ENCODE results near the gene PAIP2.

Gene PAIP2

DNA sequence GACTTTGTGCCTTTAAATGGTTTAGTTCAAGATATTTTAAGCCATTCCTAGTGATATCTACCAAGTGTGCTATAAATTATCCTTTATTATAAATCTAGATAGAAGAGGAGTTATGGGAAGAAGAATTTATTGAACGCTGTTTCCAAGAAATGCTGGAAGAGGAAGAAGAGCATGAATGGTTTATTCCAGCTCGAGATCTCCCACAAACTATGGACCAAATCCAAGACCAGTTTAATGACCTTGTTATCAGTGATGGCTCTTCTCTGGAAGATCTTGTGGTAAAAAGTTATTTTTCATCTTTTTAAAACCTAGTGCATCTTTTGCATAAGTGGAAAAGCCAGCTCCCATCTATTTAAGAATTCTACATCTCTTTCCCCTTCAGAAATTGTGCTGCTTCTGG is 22.8 kb downstream of the PAIP2 start:
- no peaks in the 10 kb centered on the region for H3K27me3 ChIP-seq (ENCODE audit: insufficient read depth, low read length)
- no peaks in the 10 kb centered on the region for H3K9me3 ChIP-seq (ENCODE audit: insufficient read depth, low read depth, low read length)
- H3K4me3 ChIP-seq (ENCODE audit: low read length) = no peak overlapping the region
- no peaks in the 10 kb centered on the region for H3K4me1 ChIP-seq (ENCODE audit: insufficient read depth, low read length)
- no peak overlapping the region for H3K9ac ChIP-seq (ENCODE audit: low read depth, low read length)
- H3K36me3 ChIP-seq (ENCODE audit: insufficient read depth, low read depth, low read length) = peaks cover 60% of the 10 kb centered on the region
- H3K27ac ChIP-seq (ENCODE audit: low read length) = no peak overlapping the region

DNA sequence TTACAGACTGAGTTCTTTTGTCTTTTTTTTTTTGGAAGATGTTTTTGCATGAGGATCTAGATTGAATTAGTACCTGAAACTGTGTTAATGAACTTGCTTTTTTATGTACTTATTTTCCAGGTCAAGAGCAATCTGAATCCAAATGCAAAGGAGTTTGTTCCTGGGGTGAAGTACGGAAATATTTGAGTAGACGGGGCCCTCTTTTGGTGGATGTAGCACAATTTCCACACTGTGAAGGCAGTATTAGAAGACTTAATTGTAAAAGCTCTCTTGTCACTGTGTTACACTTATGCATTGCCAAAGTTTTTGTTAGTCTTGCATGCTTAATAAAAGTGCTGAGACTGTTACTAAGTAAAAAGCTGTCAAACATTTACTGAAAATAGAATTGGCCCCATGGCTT is 27.0 kb downstream of the PAIP2 start:
- H3K4me1 ChIP-seq (ENCODE audit: insufficient read depth, low read length) = no peaks in the 10 kb centered on the region
- H3K4me3 ChIP-seq (ENCODE audit: low read length) = no peak overlapping the region
- no peak overlapping the region for H3K9ac ChIP-seq (ENCODE audit: low read depth, low read length)
- H3K9me3 ChIP-seq (ENCODE audit: insufficient read depth, low read depth, low read length) = no peaks in the 10 kb centered on the region
- no peaks in the 10 kb centered on the region for H3K27me3 ChIP-seq (ENCODE audit: insufficient read depth, low read length)
- H3K36me3 ChIP-seq (ENCODE audit: insufficient read depth, low read depth, low read length) = peaks cover 74% of the 10 kb centered on the region
- no peak overlapping the region for H3K27ac ChIP-seq (ENCODE audit: low read length)

DNA sequence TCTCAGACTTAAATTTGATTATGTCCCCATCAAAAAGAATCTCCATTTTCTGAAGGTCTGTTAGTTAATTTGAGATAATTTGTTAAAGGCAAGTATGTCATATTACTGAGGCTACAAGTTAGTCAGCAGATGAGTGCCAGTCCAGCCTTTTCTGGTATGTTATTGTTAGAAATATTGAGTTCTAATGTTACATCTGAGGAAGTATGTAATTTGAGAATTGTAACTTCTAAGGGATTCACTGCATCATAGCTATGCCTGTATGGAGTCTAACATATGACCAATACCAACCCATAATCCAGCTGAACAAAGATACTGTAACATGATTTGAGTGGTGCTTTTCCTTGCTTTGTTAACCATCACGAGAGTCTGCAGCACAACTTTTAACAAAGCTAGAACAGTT is 27.5 kb downstream of the PAIP2 start:
- no peak overlapping the region for H3K27ac ChIP-seq (ENCODE audit: low read length)
- no peak overlapping the region for H3K4me3 ChIP-seq (ENCODE audit: low read length)
- no peaks in the 10 kb centered on the region for H3K4me1 ChIP-seq (ENCODE audit: insufficient read depth, low read length)
- H3K36me3 ChIP-seq (ENCODE audit: insufficient read depth, low read depth, low read length) = peaks cover 68% of the 10 kb centered on the region
- H3K27me3 ChIP-seq (ENCODE audit: insufficient read depth, low read length) = no peaks in the 10 kb centered on the region
- no peaks in the 10 kb centered on the region for H3K9me3 ChIP-seq (ENCODE audit: insufficient read depth, low read depth, low read length)
- no peak overlapping the region for H3K9ac ChIP-seq (ENCODE audit: low read depth, low read length)

DNA sequence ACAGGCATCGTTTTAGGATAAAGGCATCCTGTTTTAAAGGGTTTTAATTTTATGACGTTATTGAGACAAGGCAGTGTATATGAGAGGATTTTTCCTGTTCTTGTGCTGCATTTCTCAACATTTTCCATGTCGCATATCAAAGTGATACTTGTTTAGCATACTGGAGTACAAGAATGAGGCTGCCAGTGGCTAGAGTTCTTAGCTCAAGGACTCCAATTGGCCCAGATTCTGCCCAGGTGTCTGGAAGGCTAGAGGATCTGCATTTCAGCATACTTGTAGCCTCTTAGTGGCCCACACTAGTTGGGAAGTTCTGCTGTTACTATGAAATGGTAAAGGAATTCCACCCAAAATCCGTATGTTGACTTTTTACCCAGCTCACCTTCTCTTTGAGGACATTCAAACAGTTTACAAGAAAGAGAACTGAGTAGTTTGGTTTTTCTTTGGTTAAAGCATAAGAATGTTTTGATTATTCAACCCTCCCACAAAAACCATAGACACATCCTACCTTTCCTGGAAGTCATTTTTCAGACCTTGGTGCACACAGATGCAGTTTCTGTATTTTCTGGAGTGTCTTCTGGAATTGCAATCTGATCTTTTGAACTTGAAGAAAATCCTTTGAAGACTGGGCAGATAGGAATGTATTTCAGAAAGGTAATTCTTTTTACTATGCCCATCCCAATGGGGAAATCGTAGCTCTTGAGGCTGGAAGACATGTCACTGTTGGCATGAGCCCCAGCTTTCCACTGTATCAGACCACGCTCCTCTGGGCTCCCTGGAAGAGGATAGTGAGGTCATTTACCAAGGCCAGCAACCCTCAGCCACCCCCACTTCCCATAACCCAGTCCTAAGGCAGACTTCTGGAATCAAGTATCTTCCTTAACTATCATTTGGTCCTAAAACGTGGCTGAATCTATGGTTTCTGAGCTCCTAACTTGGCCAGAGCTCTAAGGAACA is 30.1 kb downstream of the PAIP2 start:
- Histone ChIP-seq H3K9me3 (ENCODE audit: insufficient read depth, low read depth, low read length) (no peaks in the 10 kb centered on the region), H3K27me3 (ENCODE audit: insufficient read depth, low read length) (no peaks in the 10 kb centered on the region), H3K9ac (ENCODE audit: low read depth, low read length) (no peak overlapping the region), H3K4me3 (ENCODE audit: low read length) (no peak overlapping the region), H3K27ac (ENCODE audit: low read length) (no peak overlapping the region), H3K4me1 (ENCODE audit: insufficient read depth, low read length) (no peaks in the 10 kb centered on the region), H3K36me3 (ENCODE audit: insufficient read depth, low read depth, low read length) (peaks cover 45% of the 10 kb centered on the region)

DNA sequence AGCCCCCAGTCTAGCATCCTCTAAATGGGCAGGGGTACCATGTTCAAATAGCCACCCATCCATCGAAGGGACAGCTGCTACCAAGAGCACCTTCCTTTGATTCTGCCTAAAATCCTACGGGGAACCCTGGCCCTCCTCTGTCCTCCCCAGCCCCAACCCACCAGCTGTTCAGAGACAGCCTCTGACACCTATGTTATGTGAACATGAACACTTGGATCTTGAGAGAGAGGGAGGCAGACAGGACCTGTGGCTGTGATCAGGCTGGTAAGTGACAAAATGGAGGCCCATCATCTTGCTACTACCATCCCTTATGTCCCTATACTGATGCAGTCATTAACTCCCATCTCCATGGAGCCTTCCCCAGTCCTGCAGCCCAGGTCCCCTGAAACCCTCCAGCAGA is 33.3 kb downstream of the PAIP2 start:
- H3K9ac ChIP-seq (ENCODE audit: low read depth, low read length) = no peak overlapping the region
- H3K27ac ChIP-seq (ENCODE audit: low read length) = no peak overlapping the region

DNA sequence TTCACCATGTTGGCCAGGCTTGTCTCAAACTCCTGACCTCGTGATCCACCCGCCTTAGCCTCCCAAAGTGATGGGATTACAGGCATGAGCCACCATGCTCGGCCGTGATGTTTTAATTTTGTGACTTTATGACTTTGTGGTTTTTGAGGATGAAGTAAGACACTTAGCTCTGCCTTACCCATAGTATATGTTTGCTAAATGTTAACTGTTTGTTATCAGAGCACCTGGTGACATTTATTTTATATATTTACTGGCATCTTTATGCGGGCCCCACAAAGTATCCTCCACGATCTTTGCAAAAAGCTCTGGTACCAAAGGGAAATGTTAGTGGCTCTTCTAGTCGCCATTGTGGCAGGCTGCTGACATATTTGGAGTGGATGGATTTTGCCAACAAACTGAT is 34.7 kb downstream of the PAIP2 start:
- Histone ChIP-seq H3K4me1 (ENCODE audit: insufficient read depth, low read length) (no peaks in the 10 kb centered on the region), H3K27ac (ENCODE audit: low read length) (no peak overlapping the region), H3K36me3 (ENCODE audit: insufficient read depth, low read depth, low read length) (peaks cover 8% of the 10 kb centered on the region), H3K9me3 (ENCODE audit: insufficient read depth, low read depth, low read length) (no peaks in the 10 kb centered on the region), H3K27me3 (ENCODE audit: insufficient read depth, low read length) (no peaks in the 10 kb centered on the region), H3K4me3 (ENCODE audit: low read length) (no peak overlapping the region), H3K9ac (ENCODE audit: low read depth, low read length) (no peak overlapping the region)

More for the DNA sequence above, 33.3 kb downstream of the PAIP2 start:
- peaks cover 17% of the 10 kb centered on the region for H3K36me3 ChIP-seq (ENCODE audit: insufficient read depth, low read depth, low read length)
- H3K27me3 ChIP-seq (ENCODE audit: insufficient read depth, low read length) = no peaks in the 10 kb centered on the region
- no peaks in the 10 kb centered on the region for H3K9me3 ChIP-seq (ENCODE audit: insufficient read depth, low read depth, low read length)
- H3K4me3 ChIP-seq (ENCODE audit: low read length) = no peak overlapping the region
- no peaks in the 10 kb centered on the region for H3K4me1 ChIP-seq (ENCODE audit: insufficient read depth, low read length)

DNA sequence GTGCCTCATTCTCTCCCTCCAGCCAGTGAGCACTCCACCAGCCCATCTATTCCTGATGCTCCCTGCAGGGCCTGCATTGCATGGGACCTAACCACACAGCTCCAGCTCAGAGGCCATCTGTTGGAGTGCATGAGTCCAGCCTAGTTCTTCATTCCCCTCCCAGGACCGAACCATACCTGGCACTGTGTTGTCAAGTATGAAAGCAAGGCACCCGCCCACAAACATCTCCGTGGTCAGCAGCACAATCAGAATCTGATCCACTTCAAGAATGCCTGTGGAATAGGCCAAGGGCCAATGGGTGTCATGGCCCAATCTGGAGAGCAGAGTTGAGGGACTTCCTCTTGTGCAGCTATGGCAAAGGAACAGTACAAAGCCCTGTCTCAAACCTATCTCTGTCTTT is 35.6 kb downstream of the PAIP2 start:
- no peaks in the 10 kb centered on the region for H3K9me3 ChIP-seq (ENCODE audit: insufficient read depth, low read depth, low read length)
- no peak overlapping the region for H3K27ac ChIP-seq (ENCODE audit: low read length)
- H3K27me3 ChIP-seq (ENCODE audit: insufficient read depth, low read length) = no peaks in the 10 kb centered on the region
- H3K4me1 ChIP-seq (ENCODE audit: insufficient read depth, low read length) = no peaks in the 10 kb centered on the region
- H3K9ac ChIP-seq (ENCODE audit: low read depth, low read length) = no peak overlapping the region
- no peaks in the 10 kb centered on the region; the same call in 1 of the 2 replicates for H3K36me3 ChIP-seq (ENCODE audit: insufficient read depth, low read depth, low read length)
- H3K4me3 ChIP-seq (ENCODE audit: low read length) = no peak overlapping the region

DNA sequence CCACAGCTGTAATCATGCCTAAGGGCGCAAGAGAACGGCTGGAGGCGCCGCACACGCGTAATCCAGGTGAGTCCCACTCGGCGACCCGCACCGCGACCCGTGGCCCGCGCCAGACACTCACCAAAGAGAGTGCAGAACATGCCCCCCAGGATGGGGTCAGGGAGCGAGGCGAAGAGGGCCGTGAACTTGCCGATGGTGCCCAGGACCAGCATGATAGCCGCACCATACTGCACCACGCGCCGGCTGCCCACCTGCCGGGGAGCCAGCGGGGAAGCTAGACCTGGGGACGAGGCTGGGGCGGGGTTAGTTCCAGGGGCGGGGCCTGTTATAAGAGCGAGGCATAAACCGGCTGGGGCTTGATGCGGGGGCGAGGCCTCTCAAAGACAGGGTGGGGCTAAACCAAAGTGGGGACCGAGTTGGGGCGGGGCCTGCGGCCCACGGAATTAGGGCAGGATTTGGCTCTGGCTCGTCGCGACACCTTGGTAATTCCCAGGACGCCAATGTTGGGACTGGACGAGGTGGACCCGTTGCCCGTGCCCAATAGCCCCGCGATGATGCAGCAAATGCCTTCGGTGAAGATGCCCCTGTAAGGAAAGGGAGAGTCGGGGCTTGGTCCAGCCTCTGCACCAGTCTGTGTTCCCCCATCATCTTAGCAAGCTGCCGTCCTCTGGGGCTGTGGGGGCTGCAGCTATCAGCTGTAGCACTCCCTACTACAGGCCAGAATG is 36.6 kb downstream of the PAIP2 start:
- no peak overlapping the region for H3K9ac ChIP-seq (ENCODE audit: low read depth, low read length)
- H3K4me1 ChIP-seq (ENCODE audit: insufficient read depth, low read length) = no peaks in the 10 kb centered on the region
- no peaks in the 10 kb centered on the region for H3K27me3 ChIP-seq (ENCODE audit: insufficient read depth, low read length)
- no peak overlapping the region for H3K27ac ChIP-seq (ENCODE audit: low read length)
- no peaks in the 10 kb centered on the region for H3K9me3 ChIP-seq (ENCODE audit: insufficient read depth, low read depth, low read length)
- no peak overlapping the region for H3K4me3 ChIP-seq (ENCODE audit: low read length)
- H3K36me3 ChIP-seq (ENCODE audit: insufficient read depth, low read depth, low read length) = no peaks in the 10 kb centered on the region

DNA sequence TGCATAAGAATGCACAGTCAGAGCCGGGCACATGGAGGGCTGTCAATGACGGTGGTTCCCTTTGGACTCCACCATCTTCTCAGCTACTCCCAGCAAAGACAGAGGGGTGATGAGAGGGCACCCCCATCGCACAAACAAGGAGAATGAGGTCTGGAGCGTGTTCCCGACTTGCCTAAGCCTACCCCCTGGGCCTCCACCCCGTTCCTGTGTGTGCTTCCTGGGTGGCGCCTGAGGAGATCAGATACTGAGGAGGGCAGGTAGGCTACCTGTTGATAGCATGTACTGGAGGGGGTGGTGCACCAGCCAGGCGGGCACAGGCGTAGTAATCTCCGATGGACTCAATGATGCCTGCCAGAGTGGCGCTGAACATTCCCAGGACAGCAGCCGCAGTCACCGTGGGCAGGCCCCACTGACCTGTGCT is 37.3 kb downstream of the PAIP2 start:
- Histone ChIP-seq H3K9ac (ENCODE audit: low read depth, low read length) (no peak overlapping the region), H3K9me3 (ENCODE audit: insufficient read depth, low read depth, low read length) (no peaks in the 10 kb centered on the region), H3K4me1 (ENCODE audit: insufficient read depth, low read length) (no peaks in the 10 kb centered on the region), H3K27me3 (ENCODE audit: insufficient read depth, low read length) (no peaks in the 10 kb centered on the region), H3K27ac (ENCODE audit: low read length) (no peak overlapping the region), H3K36me3 (ENCODE audit: insufficient read depth, low read depth, low read length) (no peaks in the 10 kb centered on the region), H3K4me3 (ENCODE audit: low read length) (no peak overlapping the region)

DNA sequence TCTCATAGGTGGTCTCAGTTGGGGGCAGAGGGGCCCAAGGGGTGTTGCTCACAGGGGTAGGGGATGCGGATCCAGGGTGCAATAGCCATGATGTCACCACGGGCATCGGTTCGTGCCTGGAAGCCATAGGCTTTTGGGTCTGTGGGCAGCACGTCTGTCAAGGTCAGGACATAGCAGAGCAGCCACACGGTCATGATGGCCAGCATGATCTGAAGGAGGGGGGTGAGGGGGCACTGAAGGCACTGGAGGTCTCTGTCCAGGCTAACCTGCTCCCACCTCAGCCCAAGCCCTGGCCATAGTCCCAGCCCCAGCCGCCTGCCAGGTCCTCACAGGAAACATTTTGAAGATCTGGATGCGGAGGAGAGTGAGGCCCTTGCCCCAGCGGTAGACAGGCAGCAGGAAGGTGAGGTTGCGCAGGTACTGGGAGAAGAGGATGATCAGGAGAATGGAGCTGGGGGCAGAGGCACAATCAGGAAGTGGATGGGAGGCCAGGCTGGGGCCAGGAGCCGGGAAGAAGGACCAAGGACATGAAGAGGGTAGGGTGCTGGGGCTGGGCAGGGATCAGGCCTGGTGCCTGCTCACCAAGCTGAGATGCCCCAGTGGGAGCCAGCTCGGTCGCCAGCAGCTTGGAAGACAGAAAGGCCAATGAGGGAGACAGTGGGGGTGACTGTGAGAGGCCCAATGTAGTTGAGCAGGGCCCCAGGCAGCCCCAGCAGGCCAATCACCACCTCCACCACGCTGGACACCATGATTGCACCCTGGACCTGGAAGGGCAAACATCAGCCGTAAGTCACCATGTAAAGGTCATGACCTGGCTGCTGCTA is 38.2 kb downstream of the PAIP2 start:
- H3K9me3 ChIP-seq (ENCODE audit: insufficient read depth, low read depth, low read length) = no peaks in the 10 kb centered on the region
- no peaks in the 10 kb centered on the region for H3K4me1 ChIP-seq (ENCODE audit: insufficient read depth, low read length)
- H3K27me3 ChIP-seq (ENCODE audit: insufficient read depth, low read length) = no peaks in the 10 kb centered on the region
- no peak overlapping the region for H3K27ac ChIP-seq (ENCODE audit: low read length)
- no peak overlapping the region for H3K9ac ChIP-seq (ENCODE audit: low read depth, low read length)
- no peak overlapping the region for H3K4me3 ChIP-seq (ENCODE audit: low read length)
- no peaks in the 10 kb centered on the region for H3K36me3 ChIP-seq (ENCODE audit: insufficient read depth, low read depth, low read length)

DNA sequence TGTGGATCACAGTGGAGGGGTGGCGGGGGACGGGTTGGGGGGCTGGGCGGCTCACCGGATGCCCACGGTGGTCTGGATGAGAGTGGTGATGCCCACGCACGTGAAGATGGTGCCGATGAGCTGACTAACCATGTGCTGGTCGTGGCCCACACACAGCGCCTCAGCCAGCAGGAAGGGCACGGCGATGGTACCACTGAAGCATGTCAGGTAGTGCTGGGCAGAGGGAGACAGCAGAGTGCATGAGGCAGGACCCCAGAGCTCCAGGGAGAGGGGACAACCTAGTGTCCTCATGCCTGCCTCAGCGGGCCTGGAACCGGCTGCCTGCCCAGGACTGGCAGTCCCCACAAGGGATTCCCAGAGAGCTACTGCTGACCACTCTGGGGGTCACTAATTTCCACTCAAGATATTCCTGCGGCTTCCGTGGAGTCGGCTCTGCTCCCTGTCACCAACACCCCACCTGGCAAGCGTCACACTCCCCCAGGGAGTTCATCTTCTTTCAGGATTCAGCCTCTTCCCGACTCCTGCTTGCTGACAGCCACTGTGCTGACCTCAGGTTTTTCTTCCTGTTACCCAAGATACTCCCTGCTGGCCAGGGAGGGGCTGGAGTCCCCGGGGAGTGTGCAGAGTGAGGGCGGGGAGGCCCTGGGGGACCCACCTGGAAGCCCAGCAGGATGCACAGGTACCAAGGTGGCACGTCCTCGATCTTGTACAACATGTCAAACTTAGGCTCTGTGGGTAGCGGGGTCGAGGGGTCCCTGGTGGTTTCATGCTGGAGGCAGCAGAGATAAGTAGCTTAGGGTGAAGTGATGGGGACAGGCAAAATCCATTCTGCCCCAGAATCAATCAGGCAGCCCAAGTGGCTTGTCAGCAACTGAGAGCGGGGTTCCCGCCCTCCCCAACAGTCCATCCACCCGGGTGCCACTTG is 40.4 kb downstream of the PAIP2 start:
- Histone ChIP-seq H3K4me1 (ENCODE audit: insufficient read depth, low read length) (no peaks in the 10 kb centered on the region), H3K27me3 (ENCODE audit: insufficient read depth, low read length) (no peaks in the 10 kb centered on the region), H3K9ac (ENCODE audit: low read depth, low read length) (no peak overlapping the region), H3K27ac (ENCODE audit: low read length) (no peak overlapping the region), H3K36me3 (ENCODE audit: insufficient read depth, low read depth, low read length) (no peaks in the 10 kb centered on the region), H3K4me3 (ENCODE audit: low read length) (no peak overlapping the region), H3K9me3 (ENCODE audit: insufficient read depth, low read depth, low read length) (no peaks in the 10 kb centered on the region)
